ENCODE results near the gene FBXW11. TPM values are rescaled to one million over a fixed set of nuclear protein-coding genes. Genes with fewer than 3 reads are reported as not detected.
"Not testable (repeated sequence)": the region's sequence is repeated elsewhere in the genome, so short reads cannot be mapped to it uniquely, and the experiment has no call there.

The FBXW11 gene
- total RNA-seq, 3 donors from 2014 or later: 60.3 to 81.5 (median 64.0) TPM

- Histone ChIP-seq H3K9me3 (no peaks in the 10 kb centered on the region), H3K27me3 (no peaks in the 10 kb centered on the region), H3K4me1 (peaks cover 0 to 8% of the 10 kb centered on the region in 2 donors), H3K27ac (no peak overlapping the region), H3K36me3 (no peaks in the 10 kb centered on the region), H3K4me3 (no peak overlapping the region)
- intact Hi-C loops (cut with DNase I; ENCODE audit: low total_unique reads): no loop called here
- TF ChIP-seq CTCF (IDR thresholded peaks at IDR 0.05) (no peak), POLR2A (IDR thresholded peaks at IDR 0.05) (no peak), POLR2AphosphoS5 (IDR thresholded peaks at IDR 0.05) (no peak)
- DNase-seq (ENCODE audit: low spot score in 2 of 2): no peak
Observed at GRCh38 chr5:171951218-171951617, 55.2 kb downstream of the FBXW11 start.

GRCh38 chr5:171946000-171946781 lies 60.2 kb downstream of the FBXW11 start:
- no peak for DNase-seq (ENCODE audit: low spot score in 2 of 2)
- Histone ChIP-seq H3K4me3 (no peak overlapping the region), H3K36me3 (no peaks in the 10 kb centered on the region), H3K27ac (no peak overlapping the region), H3K9me3 (no peaks in the 10 kb centered on the region), H3K4me1 (peaks cover 0 to 8% of the 10 kb centered on the region in 2 donors), H3K27me3 (no peaks in the 10 kb centered on the region)
- intact Hi-C loops (cut with DNase I; ENCODE audit: low total_unique reads): no loop called here
- no peak for TF ChIP-seq POLR2A (IDR thresholded peaks at IDR 0.05)
- TF ChIP-seq POLR2AphosphoS5 (IDR thresholded peaks at IDR 0.05): no peak
- TF ChIP-seq CTCF (IDR thresholded peaks at IDR 0.05): no peak

- Histone ChIP-seq H3K4me1 (peaks cover 0 to 8% of the 10 kb centered on the region in 2 donors), H3K9me3 (no peaks in the 10 kb centered on the region), H3K36me3 (no peaks in the 10 kb centered on the region), H3K4me3 (no peak overlapping the region), H3K27me3 (no peaks in the 10 kb centered on the region), H3K27ac (no peak overlapping the region)
- intact Hi-C loops (cut with DNase I; ENCODE audit: low total_unique reads): no loop called here
- no peak for TF ChIP-seq CTCF (IDR thresholded peaks at IDR 0.05)
- no peak for TF ChIP-seq POLR2AphosphoS5 (IDR thresholded peaks at IDR 0.05)
- TF ChIP-seq POLR2A (IDR thresholded peaks at IDR 0.05): no peak
- DNase-seq (ENCODE audit: low spot score in 2 of 2): no peak
Observed at GRCh38 chr5:171945476-171945875, 61.0 kb downstream of the FBXW11 start.

- DNase-seq (ENCODE audit: low spot score in 2 of 2): no peak
- TF ChIP-seq POLR2A (IDR thresholded peaks at IDR 0.05): no peak
- no peak for TF ChIP-seq POLR2AphosphoS5 (IDR thresholded peaks at IDR 0.05)
- TF ChIP-seq CTCF (IDR thresholded peaks at IDR 0.05): no peak
- H3K27ac ChIP-seq: no peak overlapping the region
- H3K4me3 ChIP-seq: no peak overlapping the region
- H3K9me3 ChIP-seq: no peaks in the 10 kb centered on the region
- H3K27me3 ChIP-seq: no peaks in the 10 kb centered on the region
- H3K4me1 ChIP-seq: peaks cover 0 to 8% of the 10 kb centered on the region in 2 donors
- no peaks in the 10 kb centered on the region for H3K36me3 ChIP-seq
- intact Hi-C loops (cut with DNase I; ENCODE audit: low total_unique reads): no loop called here
Observed at GRCh38 chr5:171945066-171945465, 61.4 kb downstream of the FBXW11 start.

GRCh38 chr5:171942112-171942516 lies 64.3 kb downstream of the FBXW11 start:
- H3K27me3 ChIP-seq; H3K36me3 ChIP-seq; DNase-seq (ENCODE audit: low spot score in 2 of 2); H3K9me3 ChIP-seq; H3K27ac ChIP-seq; H3K4me1 ChIP-seq; intact Hi-C loops (cut with DNase I; ENCODE audit: low total_unique reads); H3K4me3 ChIP-seq: not testable (repeated sequence)

- H3K36me3 ChIP-seq; H3K27me3 ChIP-seq; H3K4me3 ChIP-seq; H3K9me3 ChIP-seq; intact Hi-C loops (cut with DNase I; ENCODE audit: low total_unique reads); H3K27ac ChIP-seq; DNase-seq (ENCODE audit: low spot score in 2 of 2); H3K4me1 ChIP-seq: not testable (repeated sequence)
Observed at GRCh38 chr5:171941675-171942074, 64.8 kb downstream of the FBXW11 start.

GRCh38 chr5:171941275-171941674 lies 65.2 kb downstream of the FBXW11 start:
- not testable (repeated sequence) for H3K4me1 ChIP-seq, H3K9me3 ChIP-seq

More at GRCh38 chr5:171941275-171941674, 65.2 kb downstream of the FBXW11 start:
- H3K4me3 ChIP-seq; H3K36me3 ChIP-seq; H3K27ac ChIP-seq; H3K27me3 ChIP-seq; DNase-seq (ENCODE audit: low spot score in 2 of 2); intact Hi-C loops (cut with DNase I; ENCODE audit: low total_unique reads): not testable (repeated sequence)
